ENCODE measurements around the gene GCFC2. TPM values are rescaled to one million over a fixed set of nuclear protein-coding genes. Genes with fewer than 3 reads are reported as not detected.

Gene GCFC2
- total RNA-seq, 1 donor from 2014 or later: 14.6 TPM

DNA sequence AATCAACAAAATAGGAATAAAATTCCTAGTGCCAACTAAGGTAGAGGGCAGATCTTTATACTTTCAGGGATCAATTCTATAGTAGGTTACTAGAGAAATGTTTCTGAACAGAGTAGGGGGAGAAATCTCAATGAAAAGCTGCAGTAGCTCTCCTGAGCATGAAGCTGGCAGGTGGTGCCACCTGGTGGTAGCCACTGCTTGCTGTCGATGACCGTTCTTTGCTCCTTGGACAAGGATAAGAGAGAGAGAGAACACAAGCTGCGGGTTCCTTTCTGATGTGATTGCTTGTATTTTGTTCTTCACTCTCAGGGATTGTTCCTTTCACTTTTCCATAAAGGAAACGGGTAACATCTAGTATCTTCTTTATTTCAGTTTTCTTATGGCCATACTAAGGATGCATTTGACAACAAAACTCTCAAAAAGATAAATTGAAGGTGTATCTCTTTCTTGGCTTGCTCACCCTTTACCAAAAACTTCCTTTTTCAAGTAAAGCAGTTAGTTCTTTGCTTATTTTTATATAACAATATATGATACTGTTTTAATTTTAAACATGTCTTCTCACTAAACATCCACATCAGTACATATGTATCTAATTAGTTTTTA lies 82.7 kb downstream of the GCFC2 start:
- DNase-seq (ENCODE audit: low read depth): peak; percentile 72

DNA sequence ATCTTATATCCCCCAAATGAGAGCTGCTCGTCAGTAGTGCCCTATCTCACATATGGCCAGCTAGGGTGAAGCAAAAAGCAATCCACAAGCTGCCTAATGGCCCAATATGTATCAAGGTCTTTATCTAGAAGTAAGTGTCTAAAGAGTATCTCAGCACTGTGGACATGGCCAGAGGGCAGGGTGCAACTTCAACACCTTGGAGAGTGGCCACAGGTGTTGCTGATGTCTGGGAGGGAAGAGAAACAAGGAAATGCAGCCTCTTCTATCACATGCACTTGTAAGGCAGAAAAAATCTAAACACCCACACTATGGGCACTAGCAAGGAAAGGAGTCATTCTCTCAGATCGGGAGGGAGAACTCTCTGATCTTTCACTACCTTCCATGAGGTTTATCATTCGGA lies 87.8 kb downstream of the GCFC2 start:
- DNase-seq (ENCODE audit: low read depth): no peak

DNA sequence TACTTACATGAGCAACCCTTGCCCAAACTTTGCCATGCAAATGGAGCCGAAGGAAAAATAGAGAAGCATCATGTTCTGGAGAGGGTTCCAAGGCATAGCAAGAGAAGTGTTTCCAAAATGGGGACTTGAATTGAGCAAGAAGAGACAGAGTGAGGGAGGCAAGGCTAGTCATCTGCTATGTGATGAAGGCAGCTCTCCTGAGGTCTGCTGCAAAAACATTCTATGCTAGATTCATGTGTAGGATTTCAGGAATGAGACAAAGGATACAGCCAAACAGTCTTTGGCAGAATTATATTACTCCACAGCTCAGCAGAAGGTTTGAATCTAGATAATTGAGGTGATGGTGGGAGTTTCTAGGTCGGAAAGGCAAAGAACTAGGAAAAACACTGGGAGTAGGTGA lies 88.2 kb downstream of the GCFC2 start:
- DNase-seq (ENCODE audit: low read depth): no peak

DNA sequence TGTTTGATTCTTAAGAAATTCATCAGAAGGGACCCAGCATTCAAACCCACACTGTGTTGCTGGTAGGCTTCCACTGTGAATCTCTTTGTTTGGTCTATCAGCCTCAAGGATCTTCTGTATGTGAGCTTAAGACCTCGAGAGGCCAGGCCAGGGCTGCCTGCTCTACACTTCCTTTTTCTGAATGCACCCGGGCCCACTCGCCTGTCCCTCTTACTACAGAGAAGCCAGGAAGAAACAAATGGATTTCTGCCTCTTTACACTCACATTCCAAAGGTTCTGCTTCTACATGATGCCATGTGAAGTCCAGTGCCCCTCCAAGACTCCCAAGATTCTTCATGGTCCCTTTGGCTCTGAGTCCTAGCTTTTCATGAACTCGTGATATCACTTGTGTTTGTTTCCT lies 89.5 kb downstream of the GCFC2 start:
- no peak for DNase-seq (ENCODE audit: low read depth)

DNA sequence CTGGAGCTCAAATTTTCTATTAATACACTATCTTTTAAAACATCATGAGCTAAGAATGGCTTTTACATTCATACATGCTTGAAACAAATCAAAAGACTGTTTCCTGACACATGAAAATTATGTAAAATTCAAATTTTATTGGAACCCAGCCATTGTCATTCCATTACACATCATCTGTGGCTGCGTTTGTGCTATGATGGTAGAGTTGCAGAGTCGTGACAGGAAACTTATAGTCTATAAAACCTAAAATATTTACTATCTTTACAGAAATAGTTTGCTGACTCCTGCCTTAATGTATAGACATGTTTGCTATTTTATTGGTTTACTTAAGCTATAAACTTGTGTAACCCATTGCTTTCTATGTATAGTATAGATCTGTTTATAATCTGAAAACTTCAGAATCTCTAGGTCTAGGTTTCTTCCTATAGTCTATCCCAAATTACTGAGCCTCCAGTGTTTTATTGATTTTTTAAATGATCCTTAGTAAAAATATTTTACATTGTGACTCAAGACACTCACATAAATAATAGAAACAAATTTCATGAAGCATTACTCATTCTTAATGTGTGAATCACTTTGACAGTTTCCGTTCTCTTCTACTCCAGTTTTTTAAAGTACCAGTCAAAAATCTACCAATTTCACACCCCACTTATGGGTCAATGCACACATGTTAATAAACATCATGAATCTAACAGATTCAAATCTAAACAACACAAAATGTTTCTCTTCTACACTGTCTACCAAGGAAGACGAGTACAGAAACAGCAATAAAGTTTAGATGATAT lies 90.6 kb downstream of the GCFC2 start:
- no peak for DNase-seq (ENCODE audit: low read depth)

DNA sequence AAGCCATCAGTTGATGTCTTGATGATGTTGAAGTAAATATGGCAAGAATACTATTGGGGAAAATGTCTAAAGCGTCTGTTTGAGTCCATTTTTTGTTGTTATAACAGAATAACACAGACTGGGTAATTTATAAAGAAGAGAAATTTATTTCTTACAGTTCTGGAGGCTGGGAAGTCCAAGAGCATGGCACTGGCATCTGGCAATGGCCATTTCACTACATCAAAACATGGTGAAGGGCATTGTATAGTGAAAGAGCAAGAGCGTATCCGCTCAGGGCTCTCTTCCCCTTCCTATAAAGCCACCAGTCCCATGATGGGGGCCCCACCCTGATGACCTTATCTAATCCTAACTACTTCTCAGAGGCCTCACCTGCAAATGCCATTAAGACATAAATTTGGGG lies 93.8 kb downstream of the GCFC2 start:
- no peak for DNase-seq (ENCODE audit: low read depth)

DNA sequence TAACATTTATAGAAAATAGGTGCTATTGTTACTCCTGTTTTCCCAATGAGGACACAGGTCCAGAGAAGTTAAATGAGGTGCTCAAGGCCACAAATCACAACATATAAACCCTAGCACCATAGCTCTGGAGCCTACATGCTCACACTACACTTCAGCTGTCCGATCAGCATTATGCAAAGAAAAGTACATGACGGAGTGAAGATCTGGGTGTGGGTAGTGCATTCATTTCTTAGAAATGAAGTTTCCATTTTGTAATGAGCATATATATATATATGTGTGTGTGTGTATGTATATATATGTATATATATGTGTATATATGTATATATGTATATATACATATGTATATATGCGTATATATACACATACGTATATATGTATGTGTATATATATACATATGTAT lies 94.3 kb downstream of the GCFC2 start:
- DNase-seq (ENCODE audit: low read depth): no peak

DNA sequence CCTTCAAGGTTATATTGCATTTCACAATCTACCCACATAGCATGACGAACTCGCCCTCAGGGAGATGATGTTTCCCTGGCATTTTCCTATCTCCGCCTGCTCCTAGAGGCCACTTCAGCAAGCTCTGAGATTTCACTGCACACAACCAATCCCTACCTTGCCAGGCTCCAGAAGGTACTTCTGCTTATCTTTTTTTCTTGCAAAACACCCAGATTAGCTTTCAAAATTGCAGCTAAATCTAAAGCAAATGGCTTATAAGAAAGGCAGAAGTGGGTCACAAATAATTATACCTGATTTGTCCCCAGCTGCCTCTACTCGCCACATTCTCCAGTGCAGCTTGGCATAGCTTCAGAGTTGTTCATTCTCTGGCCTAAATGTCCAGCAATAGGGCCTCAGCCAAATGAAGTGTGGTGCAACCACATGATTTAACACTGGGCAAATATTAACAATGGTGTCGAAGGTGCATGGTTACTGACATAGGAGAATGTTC lies 96.5 kb downstream of the GCFC2 start:
- peak; percentile 88 for DNase-seq (ENCODE audit: low read depth)

DNA sequence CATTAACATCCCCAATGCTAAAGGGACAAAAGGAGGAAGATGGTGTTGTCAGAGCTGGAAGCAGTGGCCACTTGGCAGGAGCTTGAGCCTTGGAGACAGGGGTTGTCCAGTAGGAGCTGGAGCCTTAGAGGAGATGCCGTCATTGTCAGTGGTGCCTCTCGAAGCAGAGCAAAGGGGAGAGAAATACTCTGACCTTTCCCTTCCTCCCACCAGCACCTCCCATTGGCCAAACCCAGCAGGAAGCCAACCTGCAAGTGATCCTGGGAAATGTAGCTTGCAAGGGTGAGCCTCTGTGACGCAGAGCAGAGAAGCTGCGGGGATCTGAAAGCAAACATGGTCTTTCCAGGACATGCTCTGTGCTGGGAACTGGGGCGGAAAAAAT lies 97.9 kb downstream of the GCFC2 start:
- no peak for DNase-seq (ENCODE audit: low read depth)

Other genes starting within 250 kb of the GCFC2 start
- gene EVA1A, start 150.0 kb downstream of the GCFC2 start, total RNA-seq: 82.8 and 202 TPM in 2 replicates
- 68.0 and 68.9 TPM in 2 replicates for gene MRPL19, start 64.1 kb downstream of the GCFC2 start, total RNA-seq